Measurements from ENCODE around the gene PRSS36. TPM values are rescaled to one million over a fixed set of nuclear protein-coding genes. Genes with fewer than 3 reads are reported as not detected.

PRSS36 gene
- total RNA-seq, 2 experiments from 2014 or later: 0.24 TPM; not detected in 1

Other genes with a start within 250 kb of the PRSS36 start
- 10 to 100 TPM; 21.0 to 22.2 TPM for gene FBXL19, start 226.5 kb downstream of the PRSS36 start, total RNA-seq
- 1 to 10 TPM; 9.6 to 9.7 TPM for gene ORAI3, start 201.0 kb downstream of the PRSS36 start, total RNA-seq
- 10 to 100 TPM; 16.4 to 17.4 TPM for gene SETD1A, start 192.3 kb downstream of the PRSS36 start, total RNA-seq
- 1 to 10 TPM; 2.2 TPM for gene HSD3B7, start 164.9 kb downstream of the PRSS36 start, total RNA-seq
- 1 to 10 TPM in 1 of 2 experiments, under 1 TPM in 1; 0.92 to 1.0 TPM for gene STX1B, start 139.4 kb downstream of the PRSS36 start, total RNA-seq
- gene STX4, start 116.5 kb downstream of the PRSS36 start, total RNA-seq: 10 to 100 TPM; 46.7 to 46.8 TPM
- gene ZNF668, start 75.8 kb downstream of the PRSS36 start, total RNA-seq: 10 to 100 TPM; 11.4 to 13.3 TPM
- 10 to 100 TPM; 18.6 to 19.9 TPM for gene ZNF646, start 75.6 kb downstream of the PRSS36 start, total RNA-seq
- 1 to 10 TPM; 3.4 to 5.3 TPM for gene PRSS53, start 61.1 kb downstream of the PRSS36 start, total RNA-seq
- 10 to 100 TPM; 67.3 to 72.3 TPM for gene VKORC1, start 55.3 kb downstream of the PRSS36 start, total RNA-seq
- gene BCKDK, start 41.7 kb downstream of the PRSS36 start, total RNA-seq: 10 to 100 TPM; 38.5 to 40.5 TPM
- gene KAT8, start 32.4 kb downstream of the PRSS36 start, total RNA-seq: 10 to 100 TPM; 48.8 to 49.6 TPM
- gene PRSS8, start 14.3 kb downstream of the PRSS36 start, total RNA-seq: not detected
- gene FUS, start 30.1 kb upstream of the PRSS36 start, total RNA-seq: 100 to 1,000 TPM; 459 to 489 TPM
- 10 to 100 TPM; 13.6 to 14.6 TPM for gene PYCARD, start 52.7 kb upstream of the PRSS36 start, total RNA-seq
- not detected for gene TRIM72, start 64.1 kb upstream of the PRSS36 start, total RNA-seq
- not detected for gene PYDC1, start 67.1 kb upstream of the PRSS36 start, total RNA-seq
- gene ITGAM, start 109.9 kb upstream of the PRSS36 start, total RNA-seq: 1 to 10 TPM; 4.1 to 5.0 TPM
- gene ITGAX, start 205.1 kb upstream of the PRSS36 start, total RNA-seq: 10 to 100 TPM; 30.3 to 32.9 TPM
- not detected for gene ITGAD, start 243.3 kb upstream of the PRSS36 start, total RNA-seq

All from activated CD4-positive, alpha-beta memory T cell treated with anti-CD3 and anti-CD28 coated beads for 36 hours (primary cell).